SK-N-MC (cell line): ENCODE measurements around the gene CFAP53.

ENCODE experiments used
- DNase-seq: peaks from one replicate; pipeline ENCODE4 v3.0.0-alpha.2; 2011; ENCODE audit warnings: low read depth, low spot score
- H3K27ac ChIP-seq: fragments of 200-600 bp; sonication (generic); 2 replicates; pipeline ENCODE4 v1.5.1; 2016; ENCODE audit warnings: mixed run types
- H3K36me3 ChIP-seq: fragments of 200-600 bp; sonication (generic); 2 replicates; pipeline ENCODE4 v1.6.1; 2017; ENCODE audit warnings: antibody characterized with exemption, low read length, mixed read lengths; ENCODE audit not compliant: insufficient read depth
- H3K4me3 ChIP-seq: fragments of 200-600 bp; sonication (generic); 2 replicates; pipeline ENCODE4 v1.5.1; 2016
- H3K9ac ChIP-seq: fragments of 200-600 bp; sonication (generic); 2 replicates; pipeline ENCODE4 v1.8.0; 2017; ENCODE audit warnings: mixed run types, mixed read lengths; ENCODE audit not compliant: insufficient read length
- H3K9me3 ChIP-seq: fragments of 200-600 bp; sonication (generic); 2 replicates; pipeline ENCODE4 v1.6.1; 2017; ENCODE audit warnings: low read depth, mild to moderate bottlenecking, antibody characterized with exemption, low read length, moderate library complexity, mixed read lengths
- EZH2 ChIP-seq: fragments of 200-600 bp; sonication (generic); IDR thresholded peaks from one replicate; pipeline ENCODE4 v1.6.1; 2017; ENCODE audit warnings: antibody characterized with exemption
- FOXP2 ChIP-seq: optimal IDR thresholded peaks from 2 replicates; pipeline ENCODE3; 2011; ENCODE audit warnings: mild to moderate bottlenecking, moderate library complexity; ENCODE audit not compliant: insufficient read depth; ENCODE audit errors: extremely low read length, control extremely low read depth
- POLR2AphosphoS5 ChIP-seq: IDR thresholded peaks from 2 replicates; pipeline ENCODE4 v1.6.1; 2012; ENCODE audit warnings: mild to moderate bottlenecking, low read depth, low read length, borderline replicate concordance

Gene CFAP53

GRCh38 chr18:50276452-50276851, 10.2 kb upstream of the CFAP53 start:
- Histone ChIP-seq H3K27ac (no peak overlapping the region), H3K9me3 (no peaks in the 10 kb centered on the region), H3K9ac (no peak overlapping the region), H3K36me3 (peaks cover 53% of the 10 kb centered on the region; the same call in 1 of the 2 replicates), H3K4me3 (no peak overlapping the region)
- no peak for DNase-seq
- TF ChIP-seq EZH2 (no peak), FOXP2 (no peak), POLR2AphosphoS5 (no peak)

GRCh38 chr18:50275503-50276036, 9.3 kb upstream of the CFAP53 start:
- H3K9ac ChIP-seq: no peak overlapping the region
- DNase-seq: no peak
- no peak overlapping the region for H3K4me3 ChIP-seq
- TF ChIP-seq EZH2 (no peak), POLR2AphosphoS5 (no peak), FOXP2 (no peak)
- no peaks in the 10 kb centered on the region for H3K9me3 ChIP-seq
- no peak overlapping the region for H3K27ac ChIP-seq
- H3K36me3 ChIP-seq: peaks cover 59% of the 10 kb centered on the region; the same call in 1 of the 2 replicates

DNA sequence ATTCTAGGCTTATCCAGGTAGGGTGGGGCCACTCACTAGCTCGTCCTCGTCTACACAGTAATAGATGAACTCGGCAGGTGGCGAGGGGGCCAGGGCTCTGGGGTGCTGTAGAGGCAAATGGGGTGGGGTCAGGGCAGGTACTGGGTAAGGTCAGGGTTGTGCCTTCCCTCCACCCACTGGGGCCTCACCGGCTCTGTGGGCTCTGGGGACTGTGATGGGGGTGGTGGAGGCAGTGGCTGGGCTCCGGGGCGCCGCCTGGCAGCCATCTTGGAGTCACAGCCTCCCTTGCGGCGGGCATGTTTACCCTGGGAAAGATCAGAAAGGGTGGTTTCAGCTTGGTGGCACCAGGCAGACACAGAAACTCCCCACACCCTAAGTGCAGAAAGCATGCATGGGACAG, 8.6 kb upstream of the CFAP53 start:
- Histone ChIP-seq H3K9me3 (no peaks in the 10 kb centered on the region), H3K4me3 (no peak overlapping the region), H3K36me3 (peaks cover 62% of the 10 kb centered on the region; the same call in 1 of the 2 replicates), H3K9ac (no peak overlapping the region), H3K27ac (no peak overlapping the region)
- no peak for DNase-seq
- TF ChIP-seq EZH2 (no peak), POLR2AphosphoS5 (no peak), FOXP2 (no peak)

GRCh38 chr18:50274044-50274442, 7.7 kb upstream of the CFAP53 start:
- Histone ChIP-seq H3K27ac (no peak overlapping the region), H3K36me3 (peaks cover 60% of the 10 kb centered on the region; the same call in 1 of the 2 replicates), H3K4me3 (no peak overlapping the region), H3K9me3 (no peaks in the 10 kb centered on the region), H3K9ac (no peak overlapping the region)
- TF ChIP-seq FOXP2: no peak
- no peak for TF ChIP-seq EZH2
- no peak for TF ChIP-seq POLR2AphosphoS5
- no peak for DNase-seq

DNA sequence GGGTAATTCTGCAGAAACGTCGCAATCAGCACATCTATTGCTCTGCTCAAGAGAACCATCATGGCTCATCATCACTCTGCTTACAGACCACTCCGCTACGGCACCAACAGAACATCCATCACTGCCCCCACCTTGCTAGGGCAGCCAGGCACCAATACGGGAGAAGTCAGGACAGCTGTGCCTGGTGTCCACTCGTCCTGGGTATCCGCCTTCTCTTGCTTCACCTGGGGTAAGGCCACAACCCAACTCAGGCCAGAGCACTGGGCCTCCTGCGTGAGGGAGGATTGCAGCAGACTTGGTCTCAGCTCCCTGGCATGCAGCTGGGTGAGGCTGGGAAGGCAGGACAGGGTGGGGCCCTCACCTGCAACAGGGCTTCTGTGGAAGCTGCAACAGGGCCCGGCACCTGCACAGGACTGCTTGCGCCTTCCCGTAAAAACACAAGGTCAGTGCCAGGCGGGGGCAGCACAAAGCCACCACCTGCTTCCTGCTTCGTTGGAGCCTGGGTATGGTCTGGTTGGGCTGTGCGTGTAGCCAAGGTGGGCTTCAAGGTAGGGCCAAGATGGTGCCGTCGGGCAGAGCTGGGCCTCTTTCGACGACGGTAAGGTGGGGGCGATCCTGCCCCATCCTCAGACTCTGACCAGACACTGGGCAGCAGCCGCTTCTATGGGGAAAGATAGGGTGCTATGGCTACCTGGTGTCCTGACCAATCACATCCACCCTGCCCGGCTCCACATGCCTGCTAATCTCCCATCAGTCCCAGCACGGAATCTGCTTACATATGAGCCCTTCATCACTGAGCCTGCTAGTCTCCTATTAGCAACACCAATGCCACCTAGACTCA, 7.1 kb upstream of the CFAP53 start:
- DNase-seq: no peak
- H3K9me3 ChIP-seq: no peaks in the 10 kb centered on the region
- H3K36me3 ChIP-seq: peaks cover 57% of the 10 kb centered on the region; the same call in 1 of the 2 replicates
- TF ChIP-seq FOXP2: no peak
- TF ChIP-seq POLR2AphosphoS5: no peak
- H3K4me3 ChIP-seq: no peak overlapping the region
- H3K27ac ChIP-seq: no peak overlapping the region
- H3K9ac ChIP-seq: no peak overlapping the region

DNA sequence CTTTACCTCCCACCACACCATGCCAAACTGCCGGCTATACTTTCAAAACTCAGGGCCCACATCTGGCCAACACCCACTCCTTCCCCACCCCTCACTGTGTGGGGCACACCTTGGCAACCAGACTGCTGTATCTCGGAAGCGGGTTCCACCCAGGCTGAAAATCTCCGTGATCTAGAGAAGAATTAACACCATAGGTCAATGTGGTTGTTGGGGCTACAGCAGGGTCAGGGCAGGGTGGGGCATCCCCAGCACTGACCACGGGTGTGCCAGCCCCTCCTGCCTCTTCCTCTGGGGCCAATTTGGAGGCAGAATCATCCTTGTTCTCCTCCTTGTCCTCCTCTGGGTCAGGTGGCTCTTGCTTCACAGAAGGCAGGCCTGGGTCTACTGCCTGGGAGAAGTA, 6.3 kb upstream of the CFAP53 start:
- no peak overlapping the region for H3K4me3 ChIP-seq
- TF ChIP-seq FOXP2 (no peak), EZH2 (no peak), POLR2AphosphoS5 (no peak)
- no peaks in the 10 kb centered on the region for H3K9me3 ChIP-seq
- DNase-seq: no peak
- H3K27ac ChIP-seq: no peak overlapping the region
- peaks cover 57% of the 10 kb centered on the region; the same call in 1 of the 2 replicates for H3K36me3 ChIP-seq
- no peak overlapping the region for H3K9ac ChIP-seq

DNA sequence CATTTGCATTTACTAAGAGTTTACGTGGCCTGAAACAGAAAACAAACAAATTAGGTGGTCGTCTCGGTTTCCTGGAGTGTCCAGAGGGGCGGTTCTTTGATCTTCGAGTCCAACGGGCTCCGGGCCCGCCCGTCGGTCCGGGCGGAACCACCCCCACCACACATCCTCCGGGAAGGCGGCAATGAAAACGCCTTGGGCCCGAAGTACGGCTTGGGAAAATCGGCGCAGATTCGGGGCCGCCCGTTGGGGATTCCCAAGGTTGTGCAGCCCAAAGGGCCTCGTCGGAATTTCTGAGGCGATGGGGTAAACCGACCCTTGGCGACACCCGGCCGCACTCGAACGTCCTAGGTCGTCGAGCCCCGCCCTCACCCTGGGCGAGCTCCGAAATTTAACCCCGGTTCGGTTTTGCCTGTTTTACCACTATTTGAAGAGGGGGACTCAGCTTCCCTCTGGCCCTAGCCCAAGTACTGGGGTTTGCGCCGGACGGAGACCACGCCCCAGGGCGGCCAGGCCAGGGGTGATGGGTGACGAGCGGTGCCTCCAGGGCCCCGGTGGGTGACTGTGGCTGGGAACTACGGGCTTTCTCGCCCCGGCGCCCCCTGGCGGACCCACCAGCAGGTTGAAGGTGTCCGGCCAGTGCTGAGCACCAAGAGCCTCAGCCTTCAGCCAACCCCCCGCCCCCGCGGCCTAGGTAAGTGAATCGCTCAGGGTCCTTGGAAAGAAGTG, 1.9 kb upstream of the CFAP53 start:
- TF ChIP-seq EZH2: no peak
- no peak for TF ChIP-seq POLR2AphosphoS5
- TF ChIP-seq FOXP2: no peak
- Histone ChIP-seq H3K36me3 (peaks cover 27% of the 10 kb centered on the region; the same call in 1 of the 2 replicates), H3K9me3 (no peaks in the 10 kb centered on the region), H3K27ac (no peak overlapping the region), H3K9ac (no peak overlapping the region), H3K4me3 (no peak overlapping the region)
- no peak for DNase-seq

DNA sequence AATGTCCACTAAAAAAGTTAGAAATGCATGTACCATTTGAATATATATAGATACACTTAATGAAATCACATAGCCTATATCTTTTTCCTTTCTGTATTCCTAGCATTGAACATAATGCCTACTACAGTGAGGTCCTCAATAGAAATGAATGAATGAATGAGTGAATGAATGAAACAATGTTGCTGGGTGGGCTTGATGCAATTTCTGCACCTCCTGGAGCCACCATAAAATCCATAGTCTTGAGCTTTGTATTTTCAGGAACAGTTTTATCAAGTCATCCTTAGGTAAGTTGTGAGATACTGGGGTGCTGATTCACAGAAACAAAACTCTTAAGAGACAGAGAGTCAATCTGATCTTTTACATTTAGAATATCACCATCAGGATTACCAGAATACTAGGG, 3.3 kb downstream of the CFAP53 start:
- Histone ChIP-seq H3K36me3 (no peaks in the 10 kb centered on the region), H3K27ac (no peak overlapping the region), H3K4me3 (no peak overlapping the region), H3K9ac (no peak overlapping the region), H3K9me3 (no peaks in the 10 kb centered on the region)
- DNase-seq: no peak
- TF ChIP-seq EZH2: no peak
- no peak for TF ChIP-seq FOXP2
- TF ChIP-seq POLR2AphosphoS5: no peak
